ENCODE data around the gene CAMTA1. TPM values are rescaled to one million over a fixed set of nuclear protein-coding genes. Genes with fewer than 3 reads are reported as not detected.
"Not testable (repeated sequence)": the region's sequence is repeated elsewhere in the genome, so short reads cannot be mapped to it uniquely, and the experiment has no call there.

Gene CAMTA1
- total RNA-seq, 5 donors from 2014 or later (not counting 1 experiment from before 2014, with no cell fraction given) = 29.7 to 37.4 (median 34.6) TPM

- Histone ChIP-seq H3K36me3 (ENCODE audit: control insufficient read depth in 2 of 2, extremely low read depth in 1 of 2, insufficient read depth in 1 of 2, low read length in 1 of 2) (no peaks in the 10 kb centered on the region), H3K4me3 (ENCODE audit: control insufficient read depth in 1 of 2, extremely low read depth in 1 of 2, low read length in 1 of 2) (no peak overlapping the region), H3K4me1 (ENCODE audit: control insufficient read depth in 1 of 2, extremely low read depth in 1 of 2, insufficient read depth in 2 of 2, low read length in 2 of 2) (no peaks in the 10 kb centered on the region), H3K27me3 (replicated peaks in 1 of 2; ENCODE audit: control insufficient read depth in 2 of 2, extremely low read depth in 1 of 2, insufficient read depth in 2 of 2, low read length in 1 of 2) (peaks cover 0 to 16% of the 10 kb centered on the region in 2 experiments), H3K9me3 (no peaks in the 10 kb centered on the region), H3K27ac (ENCODE audit: low read length) (no peak overlapping the region)
- Mint-ChIP-seq H3K4me3 (no peak overlapping the region), H3K4me1 (no peaks in the 10 kb centered on the region), H3K27me3 (peaks cover under 1 to 12% of the 10 kb centered on the region in 2 donors), H3K36me3 (no peaks in the 10 kb centered on the region), H3K9me3 (peaks cover 0 to under 1% (median 0%) of the 10 kb centered on the region in 3 donors), H3K27ac (no peak overlapping the region)
- no peak for DNase-seq
- CTCF ChIA-PET = no interaction called here
- 57% methylated on average over 5 of the region's 5 CpGs for WGBS (ENCODE audit: insufficient coverage)
- ATAC-seq (replicated peaks in 1 of 4) = no peak
- POLR2A ChIA-PET = interaction anchor here (0.5 to 0.6 kb wide), 2 partner anchors 462 to 1925 kb away, joined by 3 to 5 read pairs; no protein-coding TSS in a partner anchor
Observed at GRCh38 chr1:7594002-7594713, 808.9 kb downstream of the CAMTA1 start.

GRCh38 chr1:7594714-7595295 lies 809.6 kb downstream of the CAMTA1 start:
- Histone ChIP-seq H3K4me1 (ENCODE audit: control insufficient read depth in 1 of 2, extremely low read depth in 1 of 2, insufficient read depth in 2 of 2, low read length in 2 of 2) (no peaks in the 10 kb centered on the region), H3K36me3 (ENCODE audit: control insufficient read depth in 2 of 2, extremely low read depth in 1 of 2, insufficient read depth in 1 of 2, low read length in 1 of 2) (no peaks in the 10 kb centered on the region), H3K4me3 (ENCODE audit: control insufficient read depth in 1 of 2, extremely low read depth in 1 of 2, low read length in 1 of 2) (no peak overlapping the region), H3K9me3 (no peaks in the 10 kb centered on the region), H3K27ac (ENCODE audit: low read length) (no peak overlapping the region), H3K27me3 (replicated peaks in 1 of 2; ENCODE audit: control insufficient read depth in 2 of 2, extremely low read depth in 1 of 2, insufficient read depth in 2 of 2, low read length in 1 of 2) (peaks cover 0 to 14% of the 10 kb centered on the region in 2 experiments)
- H3K4me1 Mint-ChIP-seq = no peaks in the 10 kb centered on the region
- H3K9me3 Mint-ChIP-seq = peaks cover 0 to 4% (median 0%) of the 10 kb centered on the region in 3 donors
- ATAC-seq (replicated peaks in 1 of 4) (no peak), DNase-seq (no peak)
- WGBS (ENCODE audit: insufficient coverage) = 87% methylated on average over 9 of the region's 13 CpGs
- ChIA-PET POLR2A (interaction anchor here in 1 of 2 donors (0.5 kb wide), 1 partner anchor 463 kb away, joined by 3 read pairs; no protein-coding TSS in a partner anchor), CTCF (no interaction called here)
- H3K4me3 Mint-ChIP-seq = no peak overlapping the region
- no peaks in the 10 kb centered on the region for H3K36me3 Mint-ChIP-seq
- H3K27ac Mint-ChIP-seq = no peak overlapping the region
- peaks cover 4 to 12% of the 10 kb centered on the region in 2 donors for H3K27me3 Mint-ChIP-seq

- Mint-ChIP-seq H3K4me3 (no peak overlapping the region), H3K27ac (no peak overlapping the region), H3K27me3 (peaks cover 4 to 17% of the 10 kb centered on the region in 2 donors), H3K36me3 (no peaks in the 10 kb centered on the region), H3K4me1 (no peaks in the 10 kb centered on the region), H3K9me3 (peaks cover 0 to 4% (median 0%) of the 10 kb centered on the region in 3 donors)
- WGBS (ENCODE audit: insufficient coverage) = 91% methylated on average over 4 of the region's 8 CpGs
- POLR2A ChIA-PET = no interaction called here
- Histone ChIP-seq H3K36me3 (ENCODE audit: control insufficient read depth in 2 of 2, extremely low read depth in 1 of 2, insufficient read depth in 1 of 2, low read length in 1 of 2) (no peaks in the 10 kb centered on the region), H3K4me1 (ENCODE audit: control insufficient read depth in 1 of 2, extremely low read depth in 1 of 2, insufficient read depth in 2 of 2, low read length in 2 of 2) (no peaks in the 10 kb centered on the region), H3K27ac (ENCODE audit: low read length) (no peak overlapping the region), H3K4me3 (ENCODE audit: control insufficient read depth in 1 of 2, extremely low read depth in 1 of 2, low read length in 1 of 2) (no peak overlapping the region), H3K27me3 (replicated peaks in 1 of 2; ENCODE audit: control insufficient read depth in 2 of 2, extremely low read depth in 1 of 2, insufficient read depth in 2 of 2, low read length in 1 of 2) (peaks cover 0 to 9% of the 10 kb centered on the region in 2 experiments), H3K9me3 (no peaks in the 10 kb centered on the region)
- ATAC-seq (replicated peaks in 1 of 4) = no peak
- CTCF ChIA-PET = no interaction called here
- no peak for DNase-seq
Observed at GRCh38 chr1:7595336-7595735, 810.1 kb downstream of the CAMTA1 start.

GRCh38 chr1:7596126-7596965 lies 811.1 kb downstream of the CAMTA1 start:
- Mint-ChIP-seq H3K9me3 (peaks cover 0 to 4% (median 0%) of the 10 kb centered on the region in 3 donors), H3K36me3 (no peaks in the 10 kb centered on the region), H3K27ac (no peak overlapping the region), H3K27me3 (peaks cover 4 to 17% of the 10 kb centered on the region in 2 donors), H3K4me1 (no peaks in the 10 kb centered on the region), H3K4me3 (no peak overlapping the region)
- no peaks in the 10 kb centered on the region for H3K9me3 ChIP-seq
- H3K27ac ChIP-seq (ENCODE audit: low read length) = no peak overlapping the region
- no peak overlapping the region for H3K4me3 ChIP-seq (ENCODE audit: control insufficient read depth in 1 of 2, extremely low read depth in 1 of 2, low read length in 1 of 2)
- DNase-seq (no peak), ATAC-seq (replicated peaks in 1 of 4) (no peak)
- 68% methylated on average over 10 of the region's 10 CpGs for WGBS (ENCODE audit: insufficient coverage)
- ChIA-PET POLR2A (no interaction called here), CTCF (no interaction called here)
- no peaks in the 10 kb centered on the region for H3K36me3 ChIP-seq (ENCODE audit: control insufficient read depth in 2 of 2, extremely low read depth in 1 of 2, insufficient read depth in 1 of 2, low read length in 1 of 2)
- H3K4me1 ChIP-seq (ENCODE audit: control insufficient read depth in 1 of 2, extremely low read depth in 1 of 2, insufficient read depth in 2 of 2, low read length in 2 of 2) = no peaks in the 10 kb centered on the region
- peaks cover 0 to 5% of the 10 kb centered on the region in 2 experiments for H3K27me3 ChIP-seq (replicated peaks in 1 of 2; ENCODE audit: control insufficient read depth in 2 of 2, extremely low read depth in 1 of 2, insufficient read depth in 2 of 2, low read length in 1 of 2)

- WGBS (ENCODE audit: insufficient coverage) = no CpG with 5 or more reads among the region's 3 CpGs
- ATAC-seq (replicated peaks in 1 of 4); H3K9me3 ChIP-seq; H3K36me3 Mint-ChIP-seq; H3K4me3 ChIP-seq (ENCODE audit: control insufficient read depth in 1 of 2, extremely low read depth in 1 of 2, low read length in 1 of 2); DNase-seq; H3K4me1 Mint-ChIP-seq; H3K4me1 ChIP-seq (ENCODE audit: control insufficient read depth in 1 of 2, extremely low read depth in 1 of 2, insufficient read depth in 2 of 2, low read length in 2 of 2); H3K9me3 Mint-ChIP-seq; CTCF ChIA-PET; H3K4me3 Mint-ChIP-seq; H3K36me3 ChIP-seq (ENCODE audit: control insufficient read depth in 2 of 2, extremely low read depth in 1 of 2, insufficient read depth in 1 of 2, low read length in 1 of 2); H3K27me3 ChIP-seq (replicated peaks in 1 of 2; ENCODE audit: control insufficient read depth in 2 of 2, extremely low read depth in 1 of 2, insufficient read depth in 2 of 2, low read length in 1 of 2); POLR2A ChIA-PET; H3K27ac Mint-ChIP-seq; H3K27ac ChIP-seq (ENCODE audit: low read length): not testable (repeated sequence)
- peaks cover 4 to 17% of the 10 kb centered on the region in 2 donors for H3K27me3 Mint-ChIP-seq
Observed at GRCh38 chr1:7598058-7598457, 812.8 kb downstream of the CAMTA1 start.

GRCh38 chr1:7604906-7605305 lies 819.7 kb downstream of the CAMTA1 start:
- WGBS (ENCODE audit: insufficient coverage) = 85% methylated on average over 6 of the region's 6 CpGs
- H3K4me3 ChIP-seq (ENCODE audit: control insufficient read depth in 1 of 2, extremely low read depth in 1 of 2, low read length in 1 of 2); H3K36me3 Mint-ChIP-seq; POLR2A ChIA-PET; H3K4me1 Mint-ChIP-seq; CTCF ChIA-PET; H3K4me1 ChIP-seq (ENCODE audit: control insufficient read depth in 1 of 2, extremely low read depth in 1 of 2, insufficient read depth in 2 of 2, low read length in 2 of 2); H3K27ac Mint-ChIP-seq; H3K9me3 Mint-ChIP-seq; ATAC-seq (replicated peaks in 1 of 4); DNase-seq; H3K9me3 ChIP-seq; H3K27ac ChIP-seq (ENCODE audit: low read length); H3K4me3 Mint-ChIP-seq; H3K36me3 ChIP-seq (ENCODE audit: control insufficient read depth in 2 of 2, extremely low read depth in 1 of 2, insufficient read depth in 1 of 2, low read length in 1 of 2): not testable (repeated sequence)
- peaks cover 20 to 39% of the 10 kb centered on the region in 2 donors for H3K27me3 Mint-ChIP-seq
- H3K27me3 ChIP-seq (replicated peaks in 1 of 2; ENCODE audit: control insufficient read depth in 2 of 2, extremely low read depth in 1 of 2, insufficient read depth in 2 of 2, low read length in 1 of 2) = peaks cover 0 to 27% of the 10 kb centered on the region in 2 experiments

Measured in T-cell (primary cell).